IMR-90 (cell line): ENCODE results near the gene SPATA24. TPM values are rescaled to one million over a fixed set of nuclear protein-coding genes. Genes with fewer than 3 reads are reported as not detected.

ENCODE experiments used
- ATAC-seq: fragments of 200-7000 bp; cut with Tn5 transposase; 2 replicates; pipeline ENCODE4 v1.9.1; 2020; ENCODE audit warnings: low read depth, mild to moderate bottlenecking, moderate library complexity
- BruUV-seq: library from RNA; stranded (reverse); fragments of 400-500 nt; replicated peaks from 2 replicates; lab custom pipeline; 2021; lab: Mats Ljungman, UMichigan
- CTCF ChIA-PET: fragments of 300-600 bp; formaldehyde crosslinking; extraction: SDS; loops from one replicate; lab custom pipeline; 2021; ENCODE audit warnings: antibody characterized with exemption; lab: Yijun Ruan, JAX
- POLR2A ChIA-PET: fragments of 300-600 bp; sonication (Branson Sonifier 250); formaldehyde crosslinking; loops from one replicate; lab custom pipeline; 2022; ENCODE audit warnings: antibody characterized with exemption; ENCODE audit not compliant: unreplicated experiment; lab: Charles Lee
- DNase-seq: peaks from one replicate; pipeline ENCODE4 v3.0.0; 2013
- H2AFZ ChIP-seq: replicated peaks from 2 replicates; pipeline ENCODE3; 2013; ENCODE audit warnings: low read length, mild to moderate bottlenecking; ENCODE audit not compliant: poor library complexity
- H2AK5ac ChIP-seq: 2 replicates; pipeline ENCODE4 v1.6.1; 2013; ENCODE audit warnings: low read depth, low read length, inconsistent platforms
- H2AK9ac ChIP-seq: replicated peaks from 2 replicates; pipeline ENCODE3; 2013; ENCODE audit warnings: mild to moderate bottlenecking, low read depth, low read length, moderate library complexity; ENCODE audit not compliant: poor library complexity
- H2BK120ac ChIP-seq: 2 replicates; pipeline ENCODE4 v1.6.1; 2013; ENCODE audit warnings: low read depth, low read length, inconsistent platforms
- H2BK15ac ChIP-seq: 3 replicates; pipeline ENCODE4 v1.6.1; 2013; ENCODE audit warnings: low read depth, low read length, inconsistent platforms
- H2BK20ac ChIP-seq: 2 replicates; pipeline ENCODE4 v1.6.1; 2013; ENCODE audit warnings: low read depth, mild to moderate bottlenecking, inconsistent platforms, low read length, moderate library complexity
- H2BK5ac ChIP-seq: 2 replicates; pipeline ENCODE4 v1.6.1; 2013; ENCODE audit warnings: mild to moderate bottlenecking, low read depth, low read length, inconsistent platforms; ENCODE audit not compliant: poor library complexity, severe bottlenecking
- H3K14ac ChIP-seq: replicated peaks from 2 replicates; pipeline ENCODE4 v1.6.1; 2013; ENCODE audit warnings: low read depth, low read length, inconsistent platforms
- H3K18ac ChIP-seq: 2 replicates; pipeline ENCODE4 v1.6.1; 2013; ENCODE audit warnings: low read depth, low read length, control low read depth
- H3K23ac ChIP-seq: 2 replicates; pipeline ENCODE4 v1.6.1; 2013; ENCODE audit warnings: low read depth, low read length, inconsistent platforms
- H3K27ac ChIP-seq: 2 replicates; pipeline ENCODE4 v1.5.1; 2013; ENCODE audit warnings: mild to moderate bottlenecking, control low read depth, low read length; ENCODE audit not compliant: insufficient read depth
- H3K27me3 ChIP-seq: 2 replicates; pipeline ENCODE4 v1.6.1; 2013; ENCODE audit warnings: low read length; ENCODE audit not compliant: control insufficient read depth, insufficient read depth
- H3K36me3 ChIP-seq: 2 replicates; pipeline ENCODE4 v1.6.1; 2013; ENCODE audit warnings: low read length, mixed read lengths; ENCODE audit not compliant: control insufficient read depth, insufficient read depth
- H3K4ac ChIP-seq: 2 replicates; pipeline ENCODE4 v1.6.1; 2013; ENCODE audit warnings: low read depth, low read length, inconsistent platforms
- H3K4me1 ChIP-seq: 2 replicates; pipeline ENCODE4 v1.6.1; 2013; ENCODE audit warnings: low read length, mixed read lengths; ENCODE audit not compliant: control insufficient read depth, insufficient read depth
- H3K4me2 ChIP-seq: 2 replicates; pipeline ENCODE4 v1.6.1; 2013; ENCODE audit warnings: low read depth, mild to moderate bottlenecking, control low read depth, low read length, moderate library complexity
- H3K4me3 ChIP-seq: 2 replicates; pipeline ENCODE4 v1.5.1; 2013; ENCODE audit warnings: low read depth, mild to moderate bottlenecking, control low read depth, low read length, moderate library complexity; ENCODE audit not compliant: insufficient read depth
- H3K56ac ChIP-seq: 2 replicates; pipeline ENCODE4 v1.6.1; 2013; ENCODE audit warnings: low read length, inconsistent platforms; ENCODE audit not compliant: insufficient read depth; ENCODE audit errors: extremely low read depth
- H3K79me1 ChIP-seq, 2 experiments: 2 replicates each; pipeline ENCODE4 v1.6.1; 2013; ENCODE audit warnings: low read length in 2 of 2, inconsistent platforms in 1 of 2, low read depth in 1 of 2
- H3K9ac ChIP-seq: 2 replicates; pipeline ENCODE4 v1.6.1; 2013; ENCODE audit warnings: low read depth, low read length, control low read depth
- H3K9me1 ChIP-seq: 2 replicates; pipeline ENCODE4 v1.6.1; 2013; ENCODE audit warnings: low read length, inconsistent platforms; ENCODE audit not compliant: insufficient read depth
- H3K9me3 ChIP-seq: 2 replicates; pipeline ENCODE4 v1.6.1; 2013; ENCODE audit warnings: low read length; ENCODE audit not compliant: control insufficient read depth, insufficient read depth
- H4K20me1 ChIP-seq: 2 replicates; pipeline ENCODE4 v1.6.1; 2013; ENCODE audit warnings: low read length, inconsistent platforms; ENCODE audit not compliant: insufficient read depth
- H4K5ac ChIP-seq: 2 replicates; pipeline ENCODE4 v1.6.1; 2013; ENCODE audit warnings: mild to moderate bottlenecking, low read depth, low read length, control low read depth
- H4K8ac ChIP-seq, 2 experiments: 2 replicates each; pipeline ENCODE4 v1.6.1; 2013; ENCODE audit warnings: low read depth in 2 of 2, low read length in 2 of 2, control low read depth in 1 of 2, inconsistent platforms in 1 of 2
- H4K91ac ChIP-seq: 2 replicates; pipeline ENCODE4 v1.6.1; 2013; ENCODE audit warnings: low read depth, low read length, inconsistent platforms; ENCODE audit not compliant: insufficient read depth
- FOS ChIP-seq: fragments of 150-350 bp; IDR thresholded peaks from 2 replicates; pipeline ENCODE4 v1.6.1; 2016; ENCODE audit warnings: low read depth, low read length
- NFE2L2 ChIP-seq: fragments of 150-350 bp; IDR thresholded peaks from 2 replicates; pipeline ENCODE4 v1.6.1; 2016; ENCODE audit warnings: low read depth, mild to moderate bottlenecking, low read length
- POLR2A ChIP-seq: IDR thresholded peaks from 2 replicates; pipeline ENCODE4 v1.6.1; 2012; ENCODE audit warnings: mild to moderate bottlenecking, low read depth, low read length
- RCOR1 ChIP-seq: IDR thresholded peaks from 2 replicates; pipeline ENCODE4 v1.6.1; 2012; ENCODE audit warnings: mild to moderate bottlenecking, low read length, improper control_type of control experiment; ENCODE audit not compliant: insufficient replicate concordance
- RFX5 ChIP-seq: IDR thresholded peaks from 2 replicates; pipeline ENCODE4 v1.8.0; 2012; ENCODE audit warnings: low read depth, mild to moderate bottlenecking, low read length, moderate library complexity
- dilution Hi-C: fragments of 300-500 bp; cut with HindIII; formaldehyde crosslinking; loops from one replicate; pipeline ENCODE4 v1.14.3; 2018; ENCODE audit warnings: low sequenced_read_pairs; ENCODE audit not compliant: unreplicated experiment
- in situ Hi-C: fragments of 300-500 bp; cut with MboI; formaldehyde crosslinking; loops from 3 replicates; pipeline ENCODE4 v1.14.3; 2019; ENCODE audit warnings: low sequenced_read_pairs, inconsistent platforms, mixed read lengths
- intact Hi-C: fragments of 100-400 bp; cut with micrococcal nuclease; formaldehyde crosslinking; loops from 2 replicates; pipeline ENCODE4 v1.10.0; 2022
- polyA plus RNA-seq, 3 experiments: library from polyadenylated mRNA; depleted of rRNA; stranded (reverse); fragments of >200 nt; gene quantifications; 2 replicates each; pipeline ENCODE4 v1.2.3, GENCODE V29; 2012; ENCODE audit warnings: low replicate concordance in 1 of 3
- total RNA-seq: library from RNA; depleted of rRNA; stranded (reverse); fragments of >200 nt; gene quantifications from 2 replicates; pipeline ENCODE4 v1.2.3, GENCODE V29; 2012
- TF ChIP-seq, protein P1 (sequence below): fragments of 150-350 bp; IDR thresholded peaks from 2 replicates; pipeline ENCODE4 v1.6.1; 2016; ENCODE audit warnings: low read depth, mild to moderate bottlenecking, low read length, moderate library complexity, borderline replicate concordance

The SPATA24 gene
- total and polyA plus RNA-seq, 2 of the 4 experiments (the other 2 are of a cell fraction) = 4.1 to 4.3 TPM

DNA sequence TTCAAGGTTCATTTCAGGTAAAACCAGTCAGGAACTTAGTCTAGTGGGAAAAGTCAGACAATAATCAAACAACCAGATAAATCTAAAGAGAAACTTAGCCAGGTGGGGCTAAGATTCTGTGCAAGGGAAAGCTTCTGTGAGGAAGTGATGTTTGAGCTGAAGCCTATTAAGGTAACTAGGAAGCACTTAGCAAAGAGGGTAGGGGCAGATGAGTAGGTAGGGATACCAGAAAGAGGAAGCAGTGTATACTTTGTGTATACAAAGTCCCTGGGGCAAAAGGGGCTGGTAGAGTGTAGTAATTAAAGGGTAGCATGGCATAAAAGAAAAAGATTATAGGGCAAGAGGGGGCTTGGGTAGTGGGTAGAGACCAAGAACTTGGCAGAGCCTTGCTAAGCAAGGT, 3.6 kb upstream of the SPATA24 start:
- Histone ChIP-seq H3K79me1 (peaks cover 0 to 13% of the 10 kb centered on the region in 2 experiments; a peak in 1 of 4 replicates), H3K4me1 (peaks cover 6% of the 10 kb centered on the region), H3K27ac (no peak overlapping the region), H2BK20ac (no peak overlapping the region), H2BK120ac (no peak overlapping the region), H3K9ac (no peak overlapping the region), H3K36me3 (0 out of 2 replicates have a peak, but pooled peaks cover 1% of the 10 kb centered on the region), H3K4me2 (no peak overlapping the region), H3K9me1 (peaks cover 8% of the 10 kb centered on the region), H3K27me3 (no peaks in the 10 kb centered on the region), H3K9me3 (no peaks in the 10 kb centered on the region), H3K56ac (no peak overlapping the region), H3K14ac (no peak overlapping the region), H3K4ac (no peak overlapping the region), H2AFZ (no peak overlapping the region), H3K4me3 (no peak overlapping the region), H2BK5ac (no peak overlapping the region), H4K91ac (no peak overlapping the region), H4K20me1 (no peaks in the 10 kb centered on the region; the same call in 1 of the 2 replicates), H2BK15ac (no peak overlapping the region), H3K18ac (no peak overlapping the region), H3K23ac (no peak overlapping the region), H4K5ac (no peak overlapping the region), H4K8ac (no peak overlapping the region), H2AK5ac (no peak overlapping the region), H2AK9ac (no peak overlapping the region)
- CTCF ChIA-PET = no interaction called here
- in situ Hi-C loops (no loop called here), intact Hi-C loops (no loop called here), dilution Hi-C loops (loop anchor here (25.0 kb wide), 1 partner anchor 105 kb away; no protein-coding TSS in a partner anchor)
- DNase-seq = no peak
- no TSS peak for BruUV-seq
- POLR2A ChIA-PET = no interaction called here
- TF ChIP-seq RCOR1 = no peak
- no peak for TF ChIP-seq RFX5
- TF ChIP-seq FOS = no peak
- TF ChIP-seq, protein P1, sequence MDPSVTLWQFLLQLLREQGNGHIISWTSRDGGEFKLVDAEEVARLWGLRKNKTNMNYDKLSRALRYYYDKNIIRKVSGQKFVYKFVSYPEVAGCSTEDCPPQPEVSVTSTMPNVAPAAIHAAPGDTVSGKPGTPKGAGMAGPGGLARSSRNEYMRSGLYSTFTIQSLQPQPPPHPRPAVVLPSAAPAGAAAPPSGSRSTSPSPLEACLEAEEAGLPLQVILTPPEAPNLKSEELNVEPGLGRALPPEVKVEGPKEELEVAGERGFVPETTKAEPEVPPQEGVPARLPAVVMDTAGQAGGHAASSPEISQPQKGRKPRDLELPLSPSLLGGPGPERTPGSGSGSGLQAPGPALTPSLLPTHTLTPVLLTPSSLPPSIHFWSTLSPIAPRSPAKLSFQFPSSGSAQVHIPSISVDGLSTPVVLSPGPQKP = no peak
- no peak for TF ChIP-seq NFE2L2
- no peak for TF ChIP-seq POLR2A
- no peak for ATAC-seq
